WTC11 (cell line): ENCODE data around the gene KCTD3.

Source experiments
- ATF3 ChIP-seq: sonication (generic); formaldehyde crosslinking; conservative IDR thresholded peaks from 2 replicates; pipeline ENCODE4 v1.8.1; 2022; ENCODE audit warnings: mild to moderate bottlenecking, missing genetic modification reagents
- CREB1 ChIP-seq: sonication (generic); formaldehyde crosslinking; IDR thresholded peaks from 2 replicates; pipeline ENCODE4 v1.8.0; 2023; ENCODE audit warnings: mild to moderate bottlenecking, missing genetic modification reagents
- CTCF ChIP-seq: fragments of 200-600 bp; IDR thresholded peaks from 2 replicates; pipeline ENCODE4 v1.8.0; 2022; ENCODE audit warnings: antibody characterized with exemption
- IRF1 ChIP-seq: sonication (generic); formaldehyde crosslinking; IDR thresholded peaks from 2 replicates; pipeline ENCODE4 v1.8.0; 2023; ENCODE audit warnings: missing genetic modification reagents
- MAX ChIP-seq: sonication (generic); formaldehyde crosslinking; IDR thresholded peaks from 2 replicates; pipeline ENCODE4 v1.8.0; 2022; ENCODE audit warnings: mild to moderate bottlenecking, missing genetic modification reagents
- NR3C1 ChIP-seq: sonication (generic); formaldehyde crosslinking; conservative IDR thresholded peaks from 2 replicates; pipeline ENCODE4 v1.8.1; 2023; ENCODE audit warnings: low read depth, mild to moderate bottlenecking, missing genetic modification reagents
- SMAD3 ChIP-seq: sonication (generic); formaldehyde crosslinking; IDR thresholded peaks from 2 replicates; pipeline ENCODE4 v1.8.0; 2022; ENCODE audit warnings: missing genetic modification reagents, mild to moderate bottlenecking, borderline replicate concordance
- SP1 ChIP-seq: sonication (generic); formaldehyde crosslinking; conservative IDR thresholded peaks from 2 replicates; pipeline ENCODE4 v1.8.1; 2022; ENCODE audit warnings: missing genetic modification reagents
- ZBTB21 ChIP-seq: sonication (generic); formaldehyde crosslinking; IDR thresholded peaks from 2 replicates; pipeline ENCODE4 v1.8.1; 2023; ENCODE audit warnings: mild to moderate bottlenecking, missing genetic modification reagents, borderline replicate concordance
- ZNF671 ChIP-seq: fragments of 250-450 bp; sonication (Bioruptor Pico); IDR thresholded peaks from 2 replicates; pipeline ENCODE4 v1.8.0; 2021; ENCODE audit warnings: mild to moderate bottlenecking

GRCh38 chr1:215631489-215631888, 64.4 kb downstream of the KCTD3 start:
- no peak for TF ChIP-seq SMAD3 (CRISPR knock-in tag)
- no peak for TF ChIP-seq CTCF
- TF ChIP-seq NR3C1 (CRISPR knock-in tag) = no peak
- TF ChIP-seq ZBTB21 (CRISPR knock-in tag) = no peak
- TF ChIP-seq IRF1 (CRISPR knock-in tag) = no peak
- no peak for TF ChIP-seq SP1 (CRISPR knock-in tag)
- no peak for TF ChIP-seq ATF3 (CRISPR knock-in tag)
- no peak for TF ChIP-seq MAX (CRISPR knock-in tag)
- no peak for TF ChIP-seq ZNF671 (CRISPR knock-in tag)
- no peak for TF ChIP-seq CREB1 (CRISPR knock-in tag)
